Activated CD4-positive, alpha-beta memory T cell treated with anti-CD3 and anti-CD28 coated beads, Interleukin-2, amount 10 ng/mL, durations not matched to agents 7 days and 5 days (primary cell): Measurements from ENCODE around the gene AKR7A2. TPM values are rescaled to one million over a fixed set of nuclear protein-coding genes. Genes with fewer than 3 reads are reported as not detected.
"Not testable (repeated sequence)": the region's sequence is repeated elsewhere in the genome, so short reads cannot be mapped to it uniquely, and the experiment has no call there.

Experiments
- CTCF ChIA-PET: fragments of 350-600 bp; sonication (Branson Sonifier 250); formaldehyde crosslinking; loops from one replicate; lab custom pipeline; 2021; ENCODE audit warnings: antibody characterized with exemption, inconsistent platforms; lab: Charles Lee
- POLR2A ChIA-PET: fragments of 350-600 bp; sonication (Branson Sonifier 250); formaldehyde crosslinking; loops from one replicate; lab custom pipeline; 2021; ENCODE audit warnings: antibody characterized with exemption; lab: Charles Lee
- DNase-seq: peaks from one replicate; pipeline ENCODE4 v3.0.0-alpha.2; 2020
- H3K27ac Mint-ChIP-seq: one replicate; pipeline ENCODE4 v1.8.0; 2021; ENCODE audit warnings: mild to moderate bottlenecking, mixed read lengths
- H3K27me3 Mint-ChIP-seq: one replicate; pipeline ENCODE4 v1.8.0; 2021; ENCODE audit warnings: mixed read lengths
- H3K36me3 Mint-ChIP-seq: one replicate; pipeline ENCODE4 v1.8.0; 2021; ENCODE audit warnings: low read depth, mixed read lengths
- H3K4me1 Mint-ChIP-seq: one replicate; pipeline ENCODE4 v1.8.0; 2021; ENCODE audit warnings: mixed read lengths
- H3K4me3 Mint-ChIP-seq: one replicate; pipeline ENCODE4 v1.8.0; 2021; ENCODE audit warnings: mild to moderate bottlenecking, mixed read lengths
- H3K9me3 Mint-ChIP-seq: one replicate; pipeline ENCODE4 v1.8.0; 2021; ENCODE audit warnings: mixed read lengths
- total RNA-seq, 2 experiments: library from RNA; stranded (reverse); gene quantifications; one replicate each; pipeline ENCODE4 v1.2.3, GENCODE V29; 2021

The AKR7A2 gene
- total RNA-seq, 2 experiments from 2014 or later = 43.0 to 43.9 TPM

DNA sequence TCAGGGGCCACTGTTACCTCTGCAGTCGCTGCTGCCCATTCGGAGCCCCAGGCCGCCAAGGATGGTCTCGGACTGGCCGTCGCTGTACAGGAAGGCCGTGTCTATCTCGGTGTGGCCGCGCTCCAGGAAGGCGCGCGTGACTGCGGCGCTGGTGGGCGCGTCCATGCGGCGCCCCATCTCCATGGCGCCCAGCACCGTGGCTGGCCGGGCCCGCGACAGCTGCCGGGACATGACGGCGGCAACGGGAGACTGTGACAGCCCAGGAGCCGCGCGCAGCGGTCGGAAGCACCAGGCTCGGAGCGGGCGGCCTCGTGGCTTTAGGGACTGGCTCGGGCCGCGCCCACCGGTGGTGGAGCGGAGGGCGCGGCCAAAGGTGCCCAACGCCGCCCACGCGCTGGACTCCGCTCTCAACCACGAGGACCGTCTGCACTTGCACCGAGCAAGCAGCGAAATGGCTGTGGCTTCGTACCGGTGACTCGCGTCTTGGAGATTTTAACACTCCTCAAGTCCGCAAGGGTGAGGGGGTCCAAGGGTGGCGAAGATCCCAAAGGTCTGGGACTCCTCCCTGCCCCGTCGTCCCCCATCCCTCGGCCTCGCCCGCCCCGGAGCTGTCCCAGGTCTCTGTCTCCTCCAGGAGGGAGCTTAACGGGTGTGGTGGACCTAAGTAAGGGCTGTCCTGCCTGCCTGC, 38.0 kb downstream of the AKR7A2 start:
- CTCF ChIA-PET, H3K27ac Mint-ChIP-seq, H3K4me3 Mint-ChIP-seq, H3K4me1 Mint-ChIP-seq, H3K36me3 Mint-ChIP-seq, POLR2A ChIA-PET, H3K9me3 Mint-ChIP-seq, DNase-seq: not testable (repeated sequence)
- H3K27me3 Mint-ChIP-seq = peaks cover 17% of the 10 kb centered on the region

DNA sequence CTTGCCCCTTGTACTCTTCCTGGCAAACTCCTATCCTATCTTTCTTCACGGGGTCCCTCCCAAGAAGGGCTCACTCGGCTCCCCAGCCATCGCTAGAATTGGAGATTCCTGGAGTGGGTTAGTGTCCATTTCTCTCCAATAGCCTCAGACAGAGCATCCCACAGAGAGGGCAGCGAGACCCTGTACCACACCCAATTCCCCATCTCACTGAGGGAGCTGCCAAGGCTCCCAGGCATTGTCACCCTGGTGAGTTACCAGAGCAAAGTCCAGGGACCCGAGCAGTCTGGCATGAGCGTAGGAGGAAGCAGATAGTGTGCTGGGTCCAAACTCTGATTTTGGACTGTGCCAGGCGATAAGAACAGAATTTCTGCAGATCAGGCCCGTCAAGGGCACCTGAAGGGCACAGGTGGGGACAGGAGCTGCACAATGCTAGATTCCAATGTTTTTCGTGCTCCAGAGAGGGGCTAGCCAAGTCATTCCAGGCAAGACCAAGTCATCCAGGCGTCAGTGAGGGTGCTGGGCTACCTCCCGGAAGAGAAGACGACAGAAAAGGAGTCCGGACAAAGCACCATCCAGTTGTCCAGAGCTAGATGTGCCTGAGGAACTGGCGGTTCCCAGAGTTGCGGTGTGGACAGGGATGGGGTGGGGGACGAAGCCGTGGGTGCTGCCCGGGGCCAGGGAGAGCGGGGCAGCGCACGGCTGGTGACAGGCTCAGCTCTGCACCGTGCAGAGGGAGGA, 38.7 kb downstream of the AKR7A2 start:
- no peaks in the 10 kb centered on the region for H3K9me3 Mint-ChIP-seq
- no peak for DNase-seq
- ChIA-PET POLR2A (no interaction called here), CTCF (interaction anchor here (0.6 to 0.7 kb wide), 2 partner anchors 88 to 214 kb away, joined by 3 read pairs; no protein-coding TSS in a partner anchor)
- peaks cover 1% of the 10 kb centered on the region for H3K4me1 Mint-ChIP-seq
- peaks cover 17% of the 10 kb centered on the region for H3K27me3 Mint-ChIP-seq
- no peak overlapping the region for H3K4me3 Mint-ChIP-seq
- peaks cover 2% of the 10 kb centered on the region for H3K36me3 Mint-ChIP-seq
- no peak overlapping the region for H3K27ac Mint-ChIP-seq

DNA sequence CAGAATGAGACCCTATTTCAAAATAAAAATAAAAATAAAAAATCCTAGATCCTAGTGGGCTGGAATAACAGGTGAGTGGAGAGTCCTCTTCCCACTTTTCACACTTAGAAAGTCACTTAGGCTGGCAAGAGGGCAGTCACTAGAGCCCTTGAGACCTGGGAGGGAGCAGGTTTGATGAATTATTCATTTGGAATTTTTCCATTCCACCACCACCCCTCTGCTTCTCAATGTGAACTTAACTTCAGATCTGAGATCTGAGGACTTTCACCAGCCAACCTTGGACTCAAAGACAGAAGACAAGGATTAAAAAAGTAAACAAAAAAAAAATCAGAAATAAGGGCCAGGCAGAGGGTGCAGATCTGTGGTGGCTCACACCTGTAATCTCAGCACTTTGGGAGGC, 39.9 kb downstream of the AKR7A2 start:
- no peak overlapping the region for H3K27ac Mint-ChIP-seq
- H3K27me3 Mint-ChIP-seq = peaks cover 17% of the 10 kb centered on the region
- ChIA-PET CTCF (no interaction called here), POLR2A (no interaction called here)
- no peaks in the 10 kb centered on the region for H3K9me3 Mint-ChIP-seq
- H3K4me3 Mint-ChIP-seq = no peak overlapping the region
- H3K36me3 Mint-ChIP-seq = peaks cover 2% of the 10 kb centered on the region
- peaks cover 1% of the 10 kb centered on the region for H3K4me1 Mint-ChIP-seq
- no peak for DNase-seq

GRCh38 chr1:19270343-19270730, 41.6 kb downstream of the AKR7A2 start:
- DNase-seq, H3K4me1 Mint-ChIP-seq, H3K4me3 Mint-ChIP-seq, H3K36me3 Mint-ChIP-seq, H3K27ac Mint-ChIP-seq, H3K9me3 Mint-ChIP-seq, POLR2A ChIA-PET, CTCF ChIA-PET: not testable (repeated sequence)
- H3K27me3 Mint-ChIP-seq = peaks cover 12% of the 10 kb centered on the region

GRCh38 chr1:19269427-19270342, 42.3 kb downstream of the AKR7A2 start:
- POLR2A ChIA-PET, CTCF ChIA-PET: not testable (repeated sequence)

DNA sequence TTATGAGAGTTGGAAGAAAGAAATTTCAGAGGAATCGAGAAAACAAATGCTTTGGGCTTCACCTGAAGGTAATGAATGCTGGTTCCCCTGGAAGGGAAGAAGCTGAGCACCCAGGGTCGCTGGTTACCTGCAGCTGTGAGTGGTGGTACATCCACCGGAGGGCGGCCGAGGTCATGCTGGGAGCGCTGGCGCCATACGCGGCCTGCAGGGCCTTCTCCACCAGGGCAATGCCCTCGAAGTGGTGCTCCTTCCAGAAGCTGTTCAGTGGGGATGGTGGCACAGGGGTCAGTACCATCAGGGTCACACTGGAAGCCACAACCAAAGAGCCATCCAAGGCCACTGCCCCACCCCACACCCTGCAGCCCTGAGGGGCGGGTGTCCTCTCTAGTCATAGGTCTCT, 43.5 kb downstream of the AKR7A2 start:
- Mint-ChIP-seq H3K27me3 (peaks cover 6% of the 10 kb centered on the region), H3K36me3 (no peaks in the 10 kb centered on the region), H3K27ac (no peak overlapping the region), H3K9me3 (no peaks in the 10 kb centered on the region), H3K4me3 (no peak overlapping the region), H3K4me1 (no peaks in the 10 kb centered on the region)
- POLR2A ChIA-PET = no interaction called here
- DNase-seq = no peak
- CTCF ChIA-PET = interaction anchor here (0.6 kb wide), 1 partner anchor 392 kb away, joined by 3 read pairs; no protein-coding TSS in a partner anchor

More at GRCh38 chr1:19269427-19270342, 42.3 kb downstream of the AKR7A2 start:
- DNase-seq, H3K4me1 Mint-ChIP-seq, H3K9me3 Mint-ChIP-seq, H3K36me3 Mint-ChIP-seq, H3K27ac Mint-ChIP-seq, H3K4me3 Mint-ChIP-seq: not testable (repeated sequence)
- H3K27me3 Mint-ChIP-seq = peaks cover 11% of the 10 kb centered on the region

DNA sequence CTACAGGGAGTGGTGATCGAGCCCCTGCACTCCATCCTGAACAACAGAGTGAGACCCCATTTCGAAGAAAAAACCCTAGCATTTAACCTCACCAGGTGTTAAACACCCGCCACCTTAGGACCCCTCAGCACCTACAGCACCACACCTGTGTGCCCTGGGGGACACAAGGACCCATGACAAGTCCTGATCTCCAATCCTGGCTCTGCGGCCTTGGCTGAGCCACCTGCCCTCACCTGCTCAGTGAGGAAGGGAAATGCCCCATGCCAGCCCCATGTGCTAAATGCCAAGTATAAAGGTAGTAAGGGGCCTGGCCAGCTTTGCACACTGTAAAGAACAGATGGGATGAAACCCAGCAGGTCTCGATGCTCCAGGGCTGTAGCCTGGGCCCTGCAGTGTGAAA, 49.2 kb downstream of the AKR7A2 start:
- CTCF ChIA-PET = no interaction called here
- POLR2A ChIA-PET = interaction anchor here (1.0 to 1.4 kb wide), 2 partner anchors 11 to 379 kb away, joined by 3 to 6 read pairs; partner anchors contain the start of genes EMC1 and MRTO4
- Mint-ChIP-seq H3K27me3 (no peaks in the 10 kb centered on the region), H3K36me3 (peaks cover 18% of the 10 kb centered on the region), H3K4me1 (no peaks in the 10 kb centered on the region), H3K9me3 (no peaks in the 10 kb centered on the region), H3K4me3 (no peak overlapping the region), H3K27ac (no peak overlapping the region)
- DNase-seq = no peak

DNA sequence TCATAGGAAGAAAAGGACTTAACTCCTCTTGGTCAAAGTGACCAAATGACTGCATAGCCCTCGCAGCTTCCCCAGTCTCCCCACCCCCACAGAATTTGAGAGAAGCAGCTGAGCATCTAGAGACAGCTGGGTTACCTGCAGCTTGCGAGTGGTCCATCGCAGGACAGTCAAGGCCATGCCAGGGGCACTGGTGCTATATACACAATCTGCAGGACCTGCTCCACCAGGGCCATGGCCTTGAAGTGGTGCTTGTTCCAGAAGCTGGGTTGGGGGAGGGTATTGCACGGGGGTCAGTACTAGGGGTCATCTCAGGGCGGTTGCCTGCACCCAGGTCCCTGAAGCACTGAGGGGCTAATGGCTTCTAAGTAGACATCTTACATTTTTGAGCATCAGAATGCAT, 49.9 kb downstream of the AKR7A2 start:
- Mint-ChIP-seq H3K4me1 (peaks cover 3% of the 10 kb centered on the region), H3K27ac (no peak overlapping the region), H3K27me3 (no peaks in the 10 kb centered on the region), H3K36me3 (peaks cover 23% of the 10 kb centered on the region), H3K4me3 (no peak overlapping the region), H3K9me3 (no peaks in the 10 kb centered on the region)
- DNase-seq = no peak
- POLR2A ChIA-PET = no interaction called here
- CTCF ChIA-PET = no interaction called here

GRCh38 chr1:19260211-19261138, 51.5 kb downstream of the AKR7A2 start:
- POLR2A ChIA-PET = interaction anchor here (1.3 kb wide), 1 partner anchor 9 kb away, joined by 5 read pairs; the partner anchor contains the start of genes EMC1 and MRTO4

GRCh38 chr1:19258353-19258752, 53.6 kb downstream of the AKR7A2 start:
- ChIA-PET POLR2A (interaction anchor here (0.6 kb wide), 1 partner anchor 90 kb away, joined by 3 read pairs; no protein-coding TSS in a partner anchor), CTCF (no interaction called here)
- H3K4me3 Mint-ChIP-seq = no peak overlapping the region
- H3K27me3 Mint-ChIP-seq = no peaks in the 10 kb centered on the region
- H3K27ac Mint-ChIP-seq = peak overlapping the region; percentile 26
- H3K4me1 Mint-ChIP-seq = peaks cover 24% of the 10 kb centered on the region
- H3K36me3 Mint-ChIP-seq = peaks cover 29% of the 10 kb centered on the region
- DNase-seq = no peak
- no peaks in the 10 kb centered on the region for H3K9me3 Mint-ChIP-seq

More at GRCh38 chr1:19260211-19261138, 51.5 kb downstream of the AKR7A2 start:
- CTCF ChIA-PET = no interaction called here
- Mint-ChIP-seq H3K9me3 (no peaks in the 10 kb centered on the region), H3K27me3 (no peaks in the 10 kb centered on the region), H3K36me3 (peaks cover 29% of the 10 kb centered on the region), H3K27ac (no peak overlapping the region), H3K4me1 (peaks cover 15% of the 10 kb centered on the region), H3K4me3 (no peak overlapping the region)
- DNase-seq = no peak

- Mint-ChIP-seq H3K36me3 (peaks cover 29% of the 10 kb centered on the region), H3K4me1 (peaks cover 31% of the 10 kb centered on the region), H3K27ac (peak overlapping the region; percentile 63), H3K9me3 (no peaks in the 10 kb centered on the region), H3K27me3 (no peaks in the 10 kb centered on the region), H3K4me3 (no peak overlapping the region)
- no peak for DNase-seq
- POLR2A ChIA-PET = no interaction called here
- CTCF ChIA-PET = interaction anchor here (1.3 kb wide), 1 partner anchor 396 kb away, joined by 3 read pairs; no protein-coding TSS in a partner anchor
These were observed 54.6 kb downstream of the AKR7A2 start for GRCh38 chr1:19257178-19257914.
